Measurements from ENCODE around the gene MYH7.
"Not testable (repeated sequence)": the region's sequence is repeated elsewhere in the genome, so short reads cannot be mapped to it uniquely, and the experiment has no call there.

MYH7 gene

GRCh38 chr14:23430016-23430722 lies 5.3 kb downstream of the MYH7 start:
- no peak for DNase-seq

DNA sequence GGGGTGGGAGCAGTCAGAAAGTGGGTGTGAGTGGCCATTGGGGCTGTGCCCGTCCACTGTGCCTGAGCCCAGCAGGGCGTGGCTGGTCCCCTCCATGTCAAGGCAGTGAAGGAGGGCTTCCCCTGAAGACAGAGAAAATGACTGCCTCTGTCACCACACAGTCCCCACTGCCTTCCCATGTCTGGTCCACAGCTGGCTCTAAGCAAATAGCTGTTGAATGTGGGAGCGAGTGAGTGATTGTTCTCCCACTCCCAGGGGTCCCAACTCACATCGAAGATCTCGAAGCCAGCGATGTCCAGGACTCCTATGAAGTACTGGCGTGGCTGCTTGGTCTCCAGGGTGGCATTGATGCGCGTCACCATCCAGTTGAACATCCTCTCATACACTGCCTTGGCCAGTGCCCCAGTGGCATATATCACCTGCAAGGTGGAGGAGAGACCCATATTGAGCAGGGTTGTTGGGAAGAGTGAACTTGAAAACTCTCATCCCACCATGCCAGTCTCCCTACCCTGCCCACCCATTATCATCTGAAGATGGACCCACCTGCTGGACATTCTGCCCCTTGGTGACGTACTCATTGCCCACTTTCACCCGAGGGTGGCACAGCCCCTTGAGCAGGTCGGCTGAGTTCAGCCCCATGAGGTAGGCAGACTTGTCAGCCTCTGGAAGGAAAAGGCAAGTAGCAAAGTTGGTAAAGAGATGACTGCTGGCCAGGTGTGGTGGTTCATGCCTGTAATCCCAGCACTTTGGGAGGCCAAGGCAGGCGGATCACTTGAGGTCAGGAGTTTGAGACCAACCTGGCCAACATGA lies 6.6 kb downstream of the MYH7 start:
- no peak for DNase-seq

DNA sequence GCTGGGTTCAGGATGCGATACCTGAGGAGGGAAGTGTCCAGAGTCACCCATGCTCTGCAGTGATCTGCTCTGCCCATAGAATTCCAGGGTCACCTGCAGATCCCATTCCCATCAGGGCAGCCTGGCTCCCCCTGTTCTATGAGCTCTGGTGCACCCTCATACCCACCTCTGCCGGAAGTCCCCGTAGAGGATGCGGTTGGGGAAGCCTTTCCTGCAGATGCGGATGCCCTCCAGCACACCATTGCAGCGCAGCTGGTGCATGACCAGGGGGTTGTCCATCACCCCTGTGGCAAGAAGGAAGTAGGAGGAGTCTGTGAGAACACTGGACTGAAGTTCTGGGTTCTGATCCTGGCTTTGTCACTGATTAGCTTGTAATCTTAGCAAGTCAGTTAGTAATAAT lies 9.7 kb downstream of the MYH7 start:
- not testable (repeated sequence) for DNase-seq

DNA sequence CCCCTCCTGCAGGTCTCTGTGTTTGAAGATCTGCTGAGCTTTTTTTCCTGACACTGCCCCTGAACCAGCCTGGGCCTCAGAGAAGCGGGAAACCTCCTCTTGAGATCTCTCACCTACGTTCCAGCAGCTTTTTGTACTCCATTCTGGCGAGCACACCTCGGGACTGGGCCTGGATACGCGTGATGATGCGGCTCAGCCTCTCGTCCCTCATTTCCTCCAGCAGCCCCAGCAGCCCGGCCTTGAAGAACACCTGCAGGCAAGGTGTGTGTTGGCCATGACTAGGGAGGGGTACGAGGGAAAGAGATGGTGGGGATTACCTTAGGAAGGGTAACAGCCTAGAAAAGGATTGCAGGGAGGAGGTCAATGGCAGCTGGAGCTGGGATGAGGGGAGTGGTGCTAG lies 10.3 kb downstream of the MYH7 start:
- DNase-seq: no peak

DNA sequence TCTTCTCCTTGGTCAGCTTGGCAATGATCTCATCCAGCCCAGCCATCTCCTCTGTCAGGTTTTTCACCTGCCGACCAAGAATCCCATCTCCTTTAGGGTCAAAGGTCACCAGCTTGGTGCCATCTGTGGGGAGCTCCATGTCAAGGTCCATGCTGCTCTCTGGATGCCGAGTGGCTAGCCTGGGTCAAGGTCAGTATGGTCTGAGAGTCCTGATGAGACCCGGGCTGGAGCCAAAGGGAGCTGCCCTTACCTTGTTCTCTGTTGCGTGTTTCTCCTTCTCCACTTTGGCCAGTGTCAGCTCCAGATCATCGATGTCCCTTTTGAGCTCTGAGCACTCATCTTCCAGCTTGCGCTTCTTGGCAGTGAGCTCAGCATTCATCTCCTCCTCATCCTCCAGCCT lies 11.8 kb downstream of the MYH7 start:
- DNase-seq: no peak

- DNase-seq: no peak
These were observed 13.9 kb downstream of the MYH7 start for GRCh38 chr14:23421594-23421993.

DNA sequence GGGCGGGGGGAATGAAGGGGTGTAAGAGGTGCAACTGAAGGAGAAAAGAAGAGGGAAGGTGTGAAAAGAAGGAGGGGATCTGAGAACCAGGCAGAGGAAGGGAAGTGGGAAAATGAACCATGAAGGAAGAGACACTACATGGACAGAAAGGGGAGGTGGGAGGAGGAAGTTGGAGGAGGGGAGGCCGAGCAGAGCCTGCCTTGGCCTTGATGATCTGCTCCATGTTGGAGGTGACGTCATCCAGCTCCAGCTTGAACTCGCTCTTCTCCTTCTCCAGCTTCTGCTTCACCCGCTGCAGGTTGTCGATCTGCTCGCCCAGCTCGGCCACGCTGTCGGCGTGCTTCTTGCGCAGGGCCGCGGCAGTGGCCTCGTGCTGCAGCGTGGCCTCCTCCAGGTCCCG lies 15.8 kb downstream of the MYH7 start:
- DNase-seq: not testable (repeated sequence)

DNA sequence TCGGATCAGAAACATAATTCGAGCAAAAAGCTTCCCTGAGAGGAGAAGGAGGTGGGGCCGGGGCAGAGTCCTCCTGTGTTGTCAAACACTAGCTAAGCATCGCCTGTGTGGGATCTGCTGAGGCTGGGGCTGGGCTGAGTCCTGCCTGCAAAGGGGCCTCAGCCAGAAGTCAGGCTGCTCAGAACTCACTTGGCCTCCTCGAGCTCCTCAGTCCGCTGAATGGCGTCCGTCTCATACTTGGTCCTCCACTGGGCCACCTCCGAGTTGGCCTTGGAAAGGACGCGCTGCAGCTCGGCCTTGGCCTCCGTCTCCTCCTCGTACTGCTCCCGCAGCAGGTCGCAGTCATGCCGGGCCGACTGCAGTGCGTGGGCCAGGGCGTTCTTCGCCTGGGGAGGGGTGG lies 17.4 kb downstream of the MYH7 start:
- no peak for DNase-seq

DNA sequence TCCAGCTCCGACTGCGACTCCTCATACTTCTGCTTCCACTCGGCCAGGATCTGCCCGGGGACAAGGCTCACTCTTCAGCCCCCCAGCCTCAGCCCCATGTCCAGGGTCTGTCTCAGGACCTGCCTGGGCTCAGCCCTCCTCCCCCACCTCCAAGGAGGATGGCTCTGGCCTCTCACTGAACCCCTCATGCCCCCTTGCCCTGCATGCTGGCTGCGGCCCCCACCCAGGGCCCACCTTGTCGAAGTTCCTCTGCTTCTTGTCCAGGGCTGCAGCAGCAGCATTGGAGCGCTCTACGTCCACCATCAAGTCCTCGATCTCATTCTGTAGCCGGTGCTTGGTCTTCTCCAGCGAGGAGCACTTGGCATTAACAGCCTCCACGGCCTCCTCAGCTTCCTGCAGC lies 18.2 kb downstream of the MYH7 start:
- DNase-seq: not testable (repeated sequence)

DNA sequence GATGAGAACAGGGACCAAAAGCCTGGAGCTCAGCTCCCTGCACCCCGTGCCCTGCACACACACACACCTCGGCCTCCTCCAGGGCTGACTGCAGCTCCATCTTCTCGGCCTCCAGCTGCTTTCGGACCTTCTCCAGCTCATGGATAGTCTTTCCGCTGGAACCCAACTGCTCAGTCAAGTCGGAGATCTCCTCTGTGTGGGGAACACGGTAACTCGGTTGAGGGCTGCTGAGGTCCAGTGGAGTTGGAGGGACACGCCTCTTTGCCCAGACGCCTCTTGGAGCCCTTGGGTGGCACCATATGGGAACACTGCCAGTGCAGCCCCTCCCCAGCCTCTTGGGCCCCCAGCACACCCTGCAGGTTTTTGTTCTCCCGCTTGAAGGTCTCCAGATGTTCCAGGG lies 18.7 kb downstream of the MYH7 start:
- no peak for DNase-seq

- DNase-seq: no peak
These were observed 19.4 kb downstream of the MYH7 start for GRCh38 chr14:23415821-23416778.

DNA sequence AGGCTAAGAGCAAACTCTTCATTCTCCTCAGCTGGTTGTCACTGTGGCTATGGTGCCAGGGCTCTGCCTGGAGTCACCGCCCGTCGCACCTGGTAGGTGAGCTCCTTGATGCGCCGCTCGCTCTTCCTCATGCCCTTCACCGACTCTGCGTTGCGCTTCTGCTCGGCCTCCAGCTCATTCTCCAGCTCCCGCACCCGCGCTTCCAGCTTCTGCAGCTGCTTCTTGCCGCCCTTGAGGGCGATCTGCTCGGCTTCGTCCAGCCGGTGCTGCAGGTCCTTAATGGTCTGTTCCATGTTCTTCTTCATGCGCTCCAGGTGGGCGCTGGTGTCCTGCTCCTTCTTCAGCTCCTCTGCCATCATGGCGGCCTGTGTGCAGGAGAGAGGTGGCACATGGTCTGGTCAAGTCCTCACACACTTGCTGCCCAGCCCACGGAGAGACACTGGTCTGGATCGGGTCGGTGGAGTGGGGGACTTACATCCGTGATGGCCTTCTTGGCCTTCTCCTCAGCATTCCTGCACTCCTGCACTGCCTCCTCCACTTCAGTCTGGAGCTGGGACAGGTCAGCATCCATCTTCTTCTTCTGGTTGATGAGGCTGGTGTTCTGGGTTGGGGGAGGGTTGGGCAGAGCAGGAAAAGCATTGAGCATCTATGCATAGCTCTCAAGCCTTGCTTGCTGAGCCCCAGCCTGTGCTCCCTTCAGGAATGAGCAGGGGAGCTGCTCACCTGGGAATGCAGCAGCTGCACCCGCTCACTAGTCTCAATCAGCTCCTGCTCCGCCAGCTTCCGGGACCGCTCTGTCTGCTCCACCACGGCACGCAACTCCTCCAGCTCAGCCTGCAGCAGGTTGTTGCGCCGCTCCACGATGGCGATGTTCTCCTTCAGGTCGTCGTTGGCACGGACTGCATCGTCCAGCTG lies 20.3 kb downstream of the MYH7 start:
- DNase-seq: no peak

GRCh38 chr14:23414254-23414653 lies 21.2 kb downstream of the MYH7 start:
- DNase-seq: no peak

DNA sequence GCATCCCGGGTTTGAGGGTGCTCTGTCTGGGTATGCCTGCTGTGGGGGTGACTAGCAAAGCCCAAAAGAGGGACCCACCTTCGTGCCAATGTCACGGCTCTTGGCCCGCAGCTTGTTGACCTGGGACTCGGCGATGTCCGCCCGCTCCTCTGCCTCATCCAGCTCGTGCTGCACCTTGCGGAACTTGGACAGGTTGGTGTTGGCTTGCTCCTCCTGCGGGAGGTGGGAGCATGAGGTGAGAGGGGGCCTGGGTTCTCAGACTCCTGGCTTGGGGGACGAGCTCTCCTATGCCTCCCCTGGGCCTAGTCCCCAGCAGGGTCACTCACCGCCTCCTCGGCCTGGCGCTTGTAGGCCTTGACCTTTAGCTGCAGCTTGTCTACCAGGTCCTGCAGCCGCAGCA lies 21.8 kb downstream of the MYH7 start:
- no peak for DNase-seq

DNA sequence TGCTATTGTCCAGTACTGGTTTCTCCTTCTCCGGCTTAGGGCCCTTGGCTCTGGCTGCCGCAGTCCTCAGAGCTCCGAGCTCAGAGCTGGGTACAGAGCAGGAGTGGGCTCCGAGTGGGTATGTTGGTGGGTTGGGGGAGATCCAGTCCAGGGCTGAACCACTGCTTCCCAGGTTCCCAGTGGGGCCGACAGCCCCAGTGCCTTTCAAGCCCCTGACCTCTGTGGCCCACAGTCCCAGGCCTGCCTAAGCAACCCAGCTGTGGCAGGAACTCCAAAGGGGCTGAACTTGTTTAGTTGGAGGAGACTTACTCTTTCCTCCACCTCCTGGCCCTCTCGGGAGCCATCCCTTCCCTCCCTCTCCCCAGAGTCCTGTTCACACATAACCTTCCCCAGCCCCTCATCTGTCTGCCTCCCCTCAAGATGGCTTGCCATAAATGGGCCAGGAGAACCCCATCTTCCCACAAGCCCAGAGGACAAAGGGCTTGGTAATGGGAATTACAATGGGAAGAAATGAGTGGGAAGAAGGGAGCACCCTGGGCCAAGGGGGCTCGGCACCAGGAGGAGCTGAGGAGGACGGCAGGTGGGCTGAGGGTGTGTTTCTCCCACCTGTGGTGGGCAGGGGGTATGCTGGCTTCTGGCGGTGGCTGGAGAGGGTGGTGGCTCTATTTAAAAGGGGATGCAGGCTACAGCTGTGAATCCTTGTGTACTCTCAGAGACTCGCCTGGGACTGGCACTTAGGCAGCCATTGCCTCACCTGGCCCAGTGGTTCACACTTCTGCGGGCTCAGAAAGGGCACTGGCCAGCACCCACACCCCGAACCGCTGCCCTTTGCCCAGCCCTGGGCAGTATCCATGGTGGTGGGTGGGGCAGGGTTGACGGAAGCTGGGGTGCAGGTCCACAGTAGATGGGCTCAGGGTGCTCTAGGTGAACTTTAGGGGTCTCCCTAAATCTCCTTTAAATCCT lies 23.6 kb downstream of the MYH7 start:
- DNase-seq: no peak

DNA sequence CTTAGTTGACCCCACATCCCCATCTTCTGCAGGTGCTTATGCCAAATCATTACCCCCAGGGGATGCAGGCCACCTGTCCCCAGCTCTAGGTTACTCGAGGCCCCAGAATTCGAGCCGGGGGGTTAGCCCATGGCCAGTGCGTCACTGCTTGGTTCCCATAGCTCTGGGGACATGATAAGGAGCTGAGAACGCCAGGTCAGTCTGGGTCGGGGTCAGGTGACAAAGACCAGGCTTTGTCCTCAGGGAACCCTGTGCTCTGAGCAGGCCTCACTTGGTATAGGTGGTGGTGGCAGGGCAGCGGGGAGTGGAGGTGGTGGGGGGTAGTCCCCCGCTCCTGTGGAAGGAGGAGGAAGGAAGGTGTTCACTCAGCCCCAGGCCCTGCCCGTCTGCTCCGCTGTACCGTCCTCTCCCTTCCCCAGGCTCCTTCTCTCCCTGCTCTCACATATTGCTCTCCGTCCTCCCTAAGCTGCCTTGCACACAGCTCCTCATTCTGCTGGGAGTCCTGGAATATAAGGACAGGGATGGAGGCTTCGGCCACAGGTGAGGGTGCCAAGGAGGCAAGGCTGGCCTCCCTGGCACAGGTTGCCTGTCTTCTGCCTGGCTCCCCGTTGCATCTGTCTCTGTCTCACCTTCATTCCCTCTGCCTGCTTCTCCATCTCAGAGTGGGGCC lies 25.4 kb downstream of the MYH7 start:
- no peak for DNase-seq

GRCh38 chr14:23409475-23409874 lies 26.0 kb downstream of the MYH7 start:
- no peak for DNase-seq

GRCh38 chr14:23408307-23408630 lies 27.2 kb downstream of the MYH7 start:
- no peak for DNase-seq

DNA sequence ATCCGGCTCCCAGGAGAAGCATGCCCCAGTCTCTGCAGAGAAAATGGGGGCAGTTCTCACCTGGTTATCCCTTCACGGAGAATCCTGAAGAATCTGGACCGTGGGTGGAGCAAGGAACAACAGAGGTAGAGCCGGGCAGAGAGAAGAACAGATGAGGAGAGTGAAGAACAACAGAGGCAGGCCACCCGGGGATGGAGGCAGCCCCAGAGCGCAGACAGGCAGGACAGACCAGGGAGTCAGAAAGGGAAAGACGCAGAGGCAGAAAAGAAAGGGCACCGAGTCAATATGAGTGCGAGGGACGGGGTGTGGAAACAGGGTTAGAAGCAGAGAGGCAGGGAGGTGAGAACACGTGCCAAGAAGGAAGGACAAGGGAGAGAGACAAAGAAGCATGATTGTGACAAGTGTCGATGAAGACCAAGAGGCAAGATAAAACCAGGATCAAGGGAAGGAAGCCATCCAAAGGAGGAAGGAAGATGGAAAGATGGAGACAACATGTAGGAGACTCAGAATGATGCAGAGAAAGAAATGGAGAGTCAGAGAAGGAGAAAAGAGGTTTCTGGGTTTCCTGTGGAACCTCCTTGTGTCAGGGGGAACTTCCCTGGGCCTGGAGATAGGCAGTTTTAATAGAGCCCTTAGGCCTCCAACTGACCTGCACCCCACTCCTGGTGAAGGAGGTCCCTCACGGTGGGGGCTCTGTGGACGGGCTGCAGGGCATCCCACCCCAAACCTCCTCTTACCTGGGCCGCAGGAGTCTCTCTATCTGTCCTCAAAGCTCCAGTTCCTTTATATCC lies 27.7 kb downstream of the MYH7 start, which contains the start of gene MYH6:
Gene MYH6, minus strand, starts transcription at position 758 of the 791 bp plus-strand sequence. CDS start 1,050 bp downstream, outside the sequence.
- no peak for DNase-seq

Data from DMS53 (cell line).